OCI-LY1 (cell line): ENCODE data around the gene NDUFS8.

Experiments
- H2AFZ ChIP-seq: fragments of 200-600 bp; sonication (generic), shearing (Covaris generic); 2 replicates; pipeline ENCODE4 v1.6.0; 2014; ENCODE audit warnings: antibody characterized with exemption, mild to moderate bottlenecking, low read length
- H3F3A ChIP-seq: fragments of 200-600 bp; sonication (generic), shearing (Covaris generic); 2 replicates; pipeline ENCODE4 v1.6.0; 2014; ENCODE audit warnings: mild to moderate bottlenecking, antibody characterized with exemption, low read length, moderate library complexity; ENCODE audit not compliant: insufficient read depth
- H3K27ac ChIP-seq: fragments of 200-600 bp; sonication (generic); 2 replicates; pipeline ENCODE4 v1.5.1; 2014; ENCODE audit warnings: low read length, mixed run types, mild to moderate bottlenecking, low read depth; ENCODE audit not compliant: poor library complexity, severe bottlenecking
- H3K27me3 ChIP-seq: fragments of 200-600 bp; sonication (generic); 2 replicates; pipeline ENCODE4 v1.6.0; 2014; ENCODE audit warnings: antibody characterized with exemption, mild to moderate bottlenecking, low read length, moderate library complexity; ENCODE audit not compliant: insufficient read depth
- H3K36me3 ChIP-seq: fragments of 200-600 bp; sonication (generic); 2 replicates; pipeline ENCODE4 v1.6.1; 2014; ENCODE audit warnings: mild to moderate bottlenecking, antibody characterized with exemption, low read length, moderate library complexity, mixed read lengths; ENCODE audit not compliant: insufficient read depth
- H3K4me1 ChIP-seq: fragments of 200-600 bp; sonication (generic); 2 replicates; pipeline ENCODE4 v1.5.1; 2014; ENCODE audit warnings: mild to moderate bottlenecking, low read length, moderate library complexity; ENCODE audit not compliant: insufficient read depth, severe bottlenecking
- H3K4me2 ChIP-seq: fragments of 200-600 bp; sonication (generic), shearing (Covaris generic); 2 replicates; pipeline ENCODE4 v1.6.1; 2014; ENCODE audit warnings: low read length
- H3K4me3 ChIP-seq: fragments of 200-600 bp; sonication (generic); 2 replicates; pipeline ENCODE4 v1.5.1; 2014; ENCODE audit warnings: low read length, low read depth, mild to moderate bottlenecking, mixed read lengths; ENCODE audit not compliant: poor library complexity, severe bottlenecking
- H3K79me2 ChIP-seq: fragments of 200-600 bp; shearing (Covaris generic); 2 replicates; pipeline ENCODE4 v1.6.1; 2016; ENCODE audit warnings: mixed run types, low read length, mixed read lengths; ENCODE audit not compliant: insufficient read depth
- H3K9ac ChIP-seq: fragments of 200-600 bp; sonication (generic), shearing (Covaris generic); 2 replicates; pipeline ENCODE4 v1.6.1; 2014; ENCODE audit warnings: mild to moderate bottlenecking, low read length, mixed read lengths
- H3K9me2 ChIP-seq: fragments of 200-600 bp; sonication (generic), shearing (Covaris generic); 2 replicates; pipeline ENCODE4 v1.6.1; 2014; ENCODE audit warnings: low read depth, mild to moderate bottlenecking, low read length, mixed read lengths
- H3K9me3 ChIP-seq: fragments of 200-600 bp; shearing (Covaris generic); 2 replicates; pipeline ENCODE4 v1.6.1; 2014; ENCODE audit warnings: low read length, mixed read lengths
- H4K20me1 ChIP-seq: fragments of 200-600 bp; sonication (generic), shearing (Covaris generic); 2 replicates; pipeline ENCODE4 v1.6.0; 2016; ENCODE audit warnings: mild to moderate bottlenecking, low read length; ENCODE audit not compliant: insufficient read depth
- CTCF ChIP-seq: fragments of 200-600 bp; sonication (generic), shearing (Covaris generic); IDR thresholded peaks from 2 replicates; pipeline ENCODE4 v1.5.1; 2017; ENCODE audit warnings: mild to moderate bottlenecking, antibody characterized with exemption, low read length, moderate library complexity, mixed read lengths
- EZH2 ChIP-seq: fragments of 200-600 bp; sonication (generic), shearing (Covaris generic); IDR thresholded peaks from 2 replicates; pipeline ENCODE4 v1.8.0; 2017; ENCODE audit warnings: borderline replicate concordance, mixed run types, mild to moderate bottlenecking, antibody characterized with exemption, low read length, moderate library complexity, mixed read lengths

Gene NDUFS8

GRCh38 chr11:68025047-68025446, 5.4 kb upstream of the NDUFS8 start:
- H3F3A ChIP-seq, result no peaks in the 10 kb centered on the region
- H2AFZ ChIP-seq, result no peak overlapping the region
- no peak overlapping the region for H3K4me3 ChIP-seq
- no peaks in the 10 kb centered on the region for H3K27me3 ChIP-seq
- peak; percentile 46; the same call in 1 of the 2 replicates for TF ChIP-seq CTCF
- TF ChIP-seq EZH2, result no peak
- H3K9ac ChIP-seq, result no peak overlapping the region
- no peaks in the 10 kb centered on the region; the same call in 1 of the 2 replicates for H3K36me3 ChIP-seq
- no peak overlapping the region for H3K27ac ChIP-seq
- H3K4me1 ChIP-seq, result peaks cover 17% of the 10 kb centered on the region
- no peaks in the 10 kb centered on the region for H3K9me2 ChIP-seq
- H4K20me1 ChIP-seq, result no peaks in the 10 kb centered on the region
- no peaks in the 10 kb centered on the region for H3K9me3 ChIP-seq
- H3K79me2 ChIP-seq, result no peaks in the 10 kb centered on the region
- no peak overlapping the region for H3K4me2 ChIP-seq

- Histone ChIP-seq H3K9me2 (no peaks in the 10 kb centered on the region), H3K9me3 (no peaks in the 10 kb centered on the region), H3K27me3 (no peaks in the 10 kb centered on the region), H3K4me2 (no peak overlapping the region), H3F3A (no peaks in the 10 kb centered on the region), H2AFZ (no peak overlapping the region), H3K27ac (no peak overlapping the region), H3K79me2 (no peaks in the 10 kb centered on the region), H3K4me3 (no peak overlapping the region), H3K9ac (no peak overlapping the region), H3K36me3 (no peaks in the 10 kb centered on the region; the same call in 1 of the 2 replicates), H3K4me1 (peaks cover 21% of the 10 kb centered on the region), H4K20me1 (no peaks in the 10 kb centered on the region)
- TF ChIP-seq CTCF (no peak), EZH2 (no peak)
Observed at GRCh38 chr11:68026391-68027105, 3.9 kb upstream of the NDUFS8 start.

GRCh38 chr11:68027667-68028066, 2.8 kb upstream of the NDUFS8 start:
- peaks cover 6% of the 10 kb centered on the region for H3K36me3 ChIP-seq
- H3K9ac ChIP-seq, result no peak overlapping the region
- H3F3A ChIP-seq, result no peaks in the 10 kb centered on the region

More at GRCh38 chr11:68027667-68028066, 2.8 kb upstream of the NDUFS8 start:
- TF ChIP-seq CTCF (no peak), EZH2 (no peak)
- Histone ChIP-seq H2AFZ (no peak overlapping the region), H3K27ac (no peak overlapping the region), H3K9me2 (no peaks in the 10 kb centered on the region), H4K20me1 (no peaks in the 10 kb centered on the region), H3K4me1 (peaks cover 28% of the 10 kb centered on the region), H3K4me2 (no peak overlapping the region), H3K27me3 (no peaks in the 10 kb centered on the region), H3K4me3 (no peak overlapping the region), H3K9me3 (no peaks in the 10 kb centered on the region), H3K79me2 (no peaks in the 10 kb centered on the region)
